ENCODE measurements around the gene RASSF7. TPM values are rescaled to one million over a fixed set of nuclear protein-coding genes. Genes with fewer than 3 reads are reported as not detected.

Gene RASSF7
- total RNA-seq, 2 experiments from 2014 or later, result 32.7 to 32.8 TPM

- DNase-seq, result no peak
- Mint-ChIP-seq H3K4me1 (peaks cover 2% of the 10 kb centered on the region), H3K36me3 (ENCODE audit: low read depth) (peaks cover 63% of the 10 kb centered on the region), H3K4me3 (no peak overlapping the region), H3K27me3 (no peaks in the 10 kb centered on the region), H3K27ac (no peak overlapping the region), H3K9me3 (no peaks in the 10 kb centered on the region)
- ChIA-PET POLR2A (interaction anchor here (0.8 to 1.6 kb wide), 2 partner anchors 9 to 20 kb away, joined by 3 read pairs; partner anchors contain the start of gene IRF7), CTCF (no interaction called here)
Observed at GRCh38 chr11:607020-607780, 46.4 kb downstream of the RASSF7 start.

GRCh38 chr11:607971-608659 lies 47.3 kb downstream of the RASSF7 start:
- Mint-ChIP-seq H3K36me3 (ENCODE audit: low read depth) (peaks cover 67% of the 10 kb centered on the region), H3K4me1 (peaks cover 3% of the 10 kb centered on the region), H3K9me3 (no peaks in the 10 kb centered on the region), H3K27ac (no peak overlapping the region), H3K27me3 (no peaks in the 10 kb centered on the region), H3K4me3 (no peak overlapping the region)
- no peak for DNase-seq
- ChIA-PET POLR2A (interaction anchor here (1.6 kb wide), 1 partner anchor 21 kb away, joined by 3 read pairs; no protein-coding TSS in a partner anchor), CTCF (no interaction called here)

GRCh38 chr11:608791-609251 lies 48.1 kb downstream of the RASSF7 start:
- Mint-ChIP-seq H3K4me1 (peaks cover 6% of the 10 kb centered on the region), H3K27me3 (no peaks in the 10 kb centered on the region), H3K9me3 (no peaks in the 10 kb centered on the region), H3K4me3 (no peak overlapping the region), H3K27ac (no peak overlapping the region), H3K36me3 (ENCODE audit: low read depth) (peaks cover 69% of the 10 kb centered on the region)
- DNase-seq, result no peak
- ChIA-PET POLR2A (interaction anchor here (1.6 to 2.2 kb wide), 2 partner anchors 21 kb away, joined by 3 to 8 read pairs; no protein-coding TSS in a partner anchor), CTCF (no interaction called here)

- CTCF ChIA-PET, result no interaction called here
- POLR2A ChIA-PET, result interaction anchor here (2.2 kb wide), 1 partner anchor 21 kb away, joined by 8 read pairs; no protein-coding TSS in a partner anchor
- no peak overlapping the region for H3K27ac Mint-ChIP-seq
Observed at GRCh38 chr11:609341-609811, 48.6 kb downstream of the RASSF7 start.

GRCh38 chr11:610146-610801 lies 49.5 kb downstream of the RASSF7 start:
- H3K9me3 Mint-ChIP-seq, result no peaks in the 10 kb centered on the region
- no peak overlapping the region for H3K4me3 Mint-ChIP-seq
- H3K36me3 Mint-ChIP-seq (ENCODE audit: low read depth), result peaks cover 71% of the 10 kb centered on the region
- H3K4me1 Mint-ChIP-seq, result peaks cover 6% of the 10 kb centered on the region
- ChIA-PET CTCF (no interaction called here), POLR2A (interaction anchor here (2.2 kb wide), 1 partner anchor 22 kb away, joined by 8 read pairs; no protein-coding TSS in a partner anchor)
- DNase-seq, result no peak
- peak overlapping the region; percentile 42 for H3K27ac Mint-ChIP-seq
- H3K27me3 Mint-ChIP-seq, result no peaks in the 10 kb centered on the region

More at GRCh38 chr11:609341-609811, 48.6 kb downstream of the RASSF7 start:
- no peaks in the 10 kb centered on the region for H3K27me3 Mint-ChIP-seq
- peaks cover 69% of the 10 kb centered on the region for H3K36me3 Mint-ChIP-seq (ENCODE audit: low read depth)
- H3K4me1 Mint-ChIP-seq, result peaks cover 6% of the 10 kb centered on the region
- DNase-seq, result no peak
- H3K9me3 Mint-ChIP-seq, result no peaks in the 10 kb centered on the region
- H3K4me3 Mint-ChIP-seq, result no peak overlapping the region

- Mint-ChIP-seq H3K9me3 (no peaks in the 10 kb centered on the region), H3K4me3 (no peak overlapping the region), H3K36me3 (ENCODE audit: low read depth) (peaks cover 70% of the 10 kb centered on the region), H3K27me3 (no peaks in the 10 kb centered on the region), H3K4me1 (peaks cover 9% of the 10 kb centered on the region), H3K27ac (peak overlapping the region; percentile 84)
- ChIA-PET POLR2A (interaction anchor here (0.9 to 2.2 kb wide), 3 partner anchors 23 to 63 kb away, joined by 3 to 8 read pairs (median 3); no protein-coding TSS in a partner anchor), CTCF (no interaction called here)
- DNase-seq, result no peak
Observed at GRCh38 chr11:611001-611996, 50.5 kb downstream of the RASSF7 start.

GRCh38 chr11:612201-612960 lies 51.6 kb downstream of the RASSF7 start:
- ChIA-PET CTCF (interaction anchor here (0.8 to 1.0 kb wide), 3 partner anchors 36 to 164 kb away, joined by 3 read pairs; partner anchors contain the start of gene PHRF1), POLR2A (interaction anchor here (1.1 to 3.0 kb wide), 5 partner anchors 34 to 62 kb away, joined by 3 to 15 read pairs (median 5); partner anchors contain the start of genes LMNTD2 and PHRF1)
- no peaks in the 10 kb centered on the region for H3K27me3 Mint-ChIP-seq
- peaks cover 13% of the 10 kb centered on the region for H3K4me1 Mint-ChIP-seq
- peak; percentile 44 for DNase-seq
- peak overlapping the region; percentile 55 for H3K4me3 Mint-ChIP-seq
- H3K36me3 Mint-ChIP-seq (ENCODE audit: low read depth), result peaks cover 61% of the 10 kb centered on the region
- peak overlapping the region; percentile 84 for H3K27ac Mint-ChIP-seq
- no peaks in the 10 kb centered on the region for H3K9me3 Mint-ChIP-seq

- no peak for DNase-seq
- Mint-ChIP-seq H3K27me3 (no peaks in the 10 kb centered on the region), H3K36me3 (ENCODE audit: low read depth) (peaks cover 59% of the 10 kb centered on the region), H3K4me1 (peaks cover 13% of the 10 kb centered on the region), H3K27ac (peak overlapping the region; percentile 84), H3K9me3 (no peaks in the 10 kb centered on the region), H3K4me3 (peak overlapping the region; percentile 13)
- ChIA-PET CTCF (interaction anchor here (1.0 kb wide), 2 partner anchors 58 to 164 kb away, joined by 3 read pairs; no protein-coding TSS in a partner anchor), POLR2A (interaction anchor here (0.8 to 3.0 kb wide), 6 partner anchors 17 to 62 kb away, joined by 3 to 15 read pairs (median 4); partner anchors contain the start of genes LMNTD2 and PHRF1)
Observed at GRCh38 chr11:612961-613300, 52.2 kb downstream of the RASSF7 start.

GRCh38 chr11:613369-613968 lies 52.7 kb downstream of the RASSF7 start:
- ChIA-PET CTCF (interaction anchor here (0.5 to 1.0 kb wide), 4 partner anchors 13 to 165 kb away, joined by 3 read pairs; partner anchors contain the start of gene PHRF1), POLR2A (interaction anchor here (0.7 to 3.0 kb wide), 11 partner anchors 8 to 108 kb away, joined by 3 to 15 read pairs (median 4); partner anchors contain the start of genes PHRF1 and RNH1)
- Mint-ChIP-seq H3K27me3 (no peaks in the 10 kb centered on the region), H3K4me3 (peak overlapping the region; percentile 94), H3K9me3 (no peaks in the 10 kb centered on the region), H3K36me3 (ENCODE audit: low read depth) (peaks cover 53% of the 10 kb centered on the region), H3K4me1 (peaks cover 13% of the 10 kb centered on the region), H3K27ac (peak overlapping the region; percentile 95)
- DNase-seq, result peak; percentile 91

All from activated CD4-positive, alpha-beta memory T cell treated with anti-CD3 and anti-CD28 coated beads, Interleukin-2, amount 10 ng/mL, durations not matched to agents 7 days and 5 days (primary cell).